Gastrocnemius medialis (tissue), 4 donors: Measurements from ENCODE around the gene ARID3B.

ENCODE experiments used
- POLR2A ChIP-seq, 2 donors: fragments of 450-650 bp; IDR thresholded peaks; one replicate each; pipeline ENCODE4 v1.6.1; 2017; ENCODE audit warnings: antibody characterized with exemption in 2 of 2, mild to moderate bottlenecking in 2 of 2, moderate library complexity in 2 of 2
- TF ChIP-seq, protein P1 (sequence below), 5 experiments: fragments of 450-650 bp in 3 of 5; fragments of 200-600 bp in 2 of 5; sonication (generic) in 2 of 5; IDR thresholded peaks in 4 of 5; conservative IDR thresholded peaks in 1 of 5; 1 replicate in 4 of 5; 2 replicates in 1 of 5; pipeline ENCODE4 v1.5.1; 2016 to 2019; ENCODE audit warnings: antibody characterized with exemption in 5 of 5, mild to moderate bottlenecking in 3 of 5, moderate library complexity in 3 of 5

DNA sequence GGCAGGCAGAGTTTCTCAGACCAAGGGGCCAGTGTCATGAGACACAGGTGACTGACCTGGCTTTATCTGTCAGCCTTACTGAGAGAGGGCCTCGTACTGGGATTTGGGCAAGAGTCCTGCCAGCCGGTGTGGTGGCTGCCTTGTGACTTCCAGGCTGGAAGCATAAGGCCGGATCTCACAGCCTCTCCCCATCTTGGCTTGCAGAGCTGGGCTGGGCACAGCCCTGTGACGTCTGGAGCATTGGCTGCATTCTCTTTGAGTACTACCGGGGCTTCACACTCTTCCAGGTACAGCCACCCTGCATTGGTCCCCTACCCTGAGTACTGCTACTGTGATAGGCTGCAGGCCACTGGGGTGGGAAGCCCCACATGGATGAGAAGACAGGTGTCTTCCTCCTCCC is 86.7 kb downstream of the ARID3B start:
- TF ChIP-seq, protein P1, sequence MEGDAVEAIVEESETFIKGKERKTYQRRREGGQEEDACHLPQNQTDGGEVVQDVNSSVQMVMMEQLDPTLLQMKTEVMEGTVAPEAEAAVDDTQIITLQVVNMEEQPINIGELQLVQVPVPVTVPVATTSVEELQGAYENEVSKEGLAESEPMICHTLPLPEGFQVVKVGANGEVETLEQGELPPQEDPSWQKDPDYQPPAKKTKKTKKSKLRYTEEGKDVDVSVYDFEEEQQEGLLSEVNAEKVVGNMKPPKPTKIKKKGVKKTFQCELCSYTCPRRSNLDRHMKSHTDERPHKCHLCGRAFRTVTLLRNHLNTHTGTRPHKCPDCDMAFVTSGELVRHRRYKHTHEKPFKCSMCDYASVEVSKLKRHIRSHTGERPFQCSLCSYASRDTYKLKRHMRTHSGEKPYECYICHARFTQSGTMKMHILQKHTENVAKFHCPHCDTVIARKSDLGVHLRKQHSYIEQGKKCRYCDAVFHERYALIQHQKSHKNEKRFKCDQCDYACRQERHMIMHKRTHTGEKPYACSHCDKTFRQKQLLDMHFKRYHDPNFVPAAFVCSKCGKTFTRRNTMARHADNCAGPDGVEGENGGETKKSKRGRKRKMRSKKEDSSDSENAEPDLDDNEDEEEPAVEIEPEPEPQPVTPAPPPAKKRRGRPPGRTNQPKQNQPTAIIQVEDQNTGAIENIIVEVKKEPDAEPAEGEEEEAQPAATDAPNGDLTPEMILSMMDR (IDR thresholded peaks at IDR 0.05 in 4 of 5, conservative IDR thresholded peaks at IDR 0.05 in 1 of 5) = no peak
- TF ChIP-seq POLR2A (IDR thresholded peaks at IDR 0.05) = no peak
